ENCODE measurements around the gene CCNA2. TPM values are rescaled to one million over a fixed set of nuclear protein-coding genes. Genes with fewer than 3 reads are reported as not detected.

Gene CCNA2
- total RNA-seq, 2 experiments from 2014 or later: 149 to 162 TPM

GRCh38 chr4:121851354-121851753 is 27.7 kb upstream of the CCNA2 start:
- no peak overlapping the region for H2AFZ ChIP-seq (ENCODE audit: low read length)
- H3K36me3 ChIP-seq (ENCODE audit: insufficient read depth, low read length): peaks cover 11% of the 10 kb centered on the region
- no TSS peak for BruUV-seq (replicated peaks)
- H3K4me1 ChIP-seq (ENCODE audit: insufficient read depth, low read length, poor library complexity, severe bottlenecking): no peaks in the 10 kb centered on the region
- no peak overlapping the region for H3K4me3 ChIP-seq (ENCODE audit: low read depth, low read length, poor library complexity, severe bottlenecking)
- no peaks in the 10 kb centered on the region for H3K79me2 ChIP-seq (ENCODE audit: insufficient read depth, low read depth, low read length)
- H3K4me2 ChIP-seq (ENCODE audit: low read length): no peak overlapping the region
- no peaks in the 10 kb centered on the region for H3K9me3 ChIP-seq (ENCODE audit: low read length)
- H3K9me2 ChIP-seq (ENCODE audit: insufficient read depth, low read length): no peaks in the 10 kb centered on the region
- no peaks in the 10 kb centered on the region for H4K20me1 ChIP-seq (ENCODE audit: insufficient read depth, low read length)
- intact Hi-C loops (cut with micrococcal nuclease; ENCODE audit: unreplicated experiment): no loop called here
- no peak for DNase-seq (ENCODE audit: low spot score)
- CTCF ChIA-PET (ENCODE audit: unreplicated experiment): no interaction called here
- POLR2A ChIA-PET: no interaction called here
- TF ChIP-seq EZH2phosphoT487 (IDR thresholded peaks at IDR 0.05; ENCODE audit: borderline replicate concordance, low read depth, low read length) (no peak), CTCF (conservative IDR thresholded peaks at IDR 0.05; ENCODE audit: low read length) (no peak)
- no peak overlapping the region for H3K27ac ChIP-seq (ENCODE audit: low read depth, low read length, poor library complexity, severe bottlenecking)

DNA sequence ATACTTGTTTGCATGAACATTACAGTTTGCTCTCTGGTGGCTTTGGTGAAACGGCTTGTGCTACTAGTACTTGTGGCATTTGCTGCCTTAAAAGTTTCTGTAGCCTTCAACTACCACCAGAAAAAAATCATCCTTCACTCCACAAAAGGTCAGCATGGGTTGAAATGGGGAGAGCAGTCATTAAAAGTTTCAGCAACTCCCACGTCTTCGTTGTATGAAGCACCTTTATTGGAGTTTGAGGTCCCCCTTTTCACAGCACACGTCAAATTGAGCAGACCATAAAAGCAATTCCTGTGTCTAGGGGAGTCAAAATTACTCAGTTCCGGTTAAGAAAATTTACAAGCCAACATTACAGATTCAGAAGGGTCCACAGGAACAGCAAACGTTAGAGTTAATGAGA is 23.0 kb upstream of the CCNA2 start:
- Histone ChIP-seq H3K79me2 (ENCODE audit: insufficient read depth, low read depth, low read length) (no peaks in the 10 kb centered on the region), H3K4me3 (ENCODE audit: low read depth, low read length, poor library complexity, severe bottlenecking) (no peak overlapping the region), H3K4me2 (ENCODE audit: low read length) (no peak overlapping the region), H3K4me1 (ENCODE audit: insufficient read depth, low read length, poor library complexity, severe bottlenecking) (no peaks in the 10 kb centered on the region), H3K9me2 (ENCODE audit: insufficient read depth, low read length) (no peaks in the 10 kb centered on the region), H3K27ac (ENCODE audit: low read depth, low read length, poor library complexity, severe bottlenecking) (no peak overlapping the region), H3K9me3 (ENCODE audit: low read length) (no peaks in the 10 kb centered on the region), H3K36me3 (ENCODE audit: insufficient read depth, low read length) (peaks cover 27% of the 10 kb centered on the region), H2AFZ (ENCODE audit: low read length) (no peak overlapping the region), H4K20me1 (ENCODE audit: insufficient read depth, low read length) (no peaks in the 10 kb centered on the region)
- TF ChIP-seq EZH2phosphoT487 (IDR thresholded peaks at IDR 0.05; ENCODE audit: borderline replicate concordance, low read depth, low read length) (no peak), CTCF (conservative IDR thresholded peaks at IDR 0.05; ENCODE audit: low read length) (no peak)
- intact Hi-C loops (cut with micrococcal nuclease; ENCODE audit: unreplicated experiment): no loop called here
- BruUV-seq (replicated peaks): no TSS peak
- CTCF ChIA-PET (ENCODE audit: unreplicated experiment): no interaction called here
- DNase-seq (ENCODE audit: low spot score): no peak
- POLR2A ChIA-PET: no interaction called here

DNA sequence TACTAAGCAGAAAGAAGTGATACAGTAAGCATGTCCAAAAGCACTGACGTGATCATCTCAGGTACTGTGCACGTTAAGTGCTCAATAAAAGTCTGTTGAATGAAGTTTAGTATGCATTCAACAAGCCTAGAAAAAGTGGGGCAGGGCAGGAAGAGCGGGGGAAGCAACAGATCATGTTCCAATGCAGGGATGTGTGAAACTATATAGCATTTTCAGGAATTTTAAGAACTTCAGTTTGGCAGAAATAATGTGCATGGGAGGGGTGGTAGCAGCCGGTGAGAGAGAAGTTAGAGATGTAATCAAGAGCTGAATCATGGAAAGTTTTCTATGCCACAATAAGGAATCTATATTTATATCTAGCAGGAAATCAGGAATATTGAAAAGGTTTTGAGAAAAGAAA is 19.2 kb upstream of the CCNA2 start:
- intact Hi-C loops (cut with micrococcal nuclease; ENCODE audit: unreplicated experiment): no loop called here
- ChIA-PET POLR2A (interaction anchor here (0.8 to 1.2 kb wide), 2 partner anchors 15 to 1031 kb away, joined by 3 read pairs; no protein-coding TSS in a partner anchor), CTCF (ENCODE audit: unreplicated experiment) (no interaction called here)

More for the DNA sequence above, 19.2 kb upstream of the CCNA2 start:
- no TSS peak for BruUV-seq (replicated peaks)
- no peak overlapping the region for H3K4me2 ChIP-seq (ENCODE audit: low read length)
- no peak for TF ChIP-seq EZH2phosphoT487 (IDR thresholded peaks at IDR 0.05; ENCODE audit: borderline replicate concordance, low read depth, low read length)
- TF ChIP-seq CTCF (conservative IDR thresholded peaks at IDR 0.05; ENCODE audit: low read length): no peak
- peaks cover 40% of the 10 kb centered on the region for H3K36me3 ChIP-seq (ENCODE audit: insufficient read depth, low read length)
- no peak overlapping the region for H3K4me3 ChIP-seq (ENCODE audit: low read depth, low read length, poor library complexity, severe bottlenecking)
- H3K9me2 ChIP-seq (ENCODE audit: insufficient read depth, low read length): no peaks in the 10 kb centered on the region
- no peak overlapping the region for H2AFZ ChIP-seq (ENCODE audit: low read length)
- H3K79me2 ChIP-seq (ENCODE audit: insufficient read depth, low read depth, low read length): no peaks in the 10 kb centered on the region
- DNase-seq (ENCODE audit: low spot score): no peak
- no peaks in the 10 kb centered on the region for H3K4me1 ChIP-seq (ENCODE audit: insufficient read depth, low read length, poor library complexity, severe bottlenecking)
- no peaks in the 10 kb centered on the region for H4K20me1 ChIP-seq (ENCODE audit: insufficient read depth, low read length)
- H3K9me3 ChIP-seq (ENCODE audit: low read length): no peaks in the 10 kb centered on the region; the same call in 1 of the 2 replicates
- H3K27ac ChIP-seq (ENCODE audit: low read depth, low read length, poor library complexity, severe bottlenecking): no peak overlapping the region

Data from OCI-LY7 (cell line).